Measurements from ENCODE around the gene MAPT. TPM values are rescaled to one million over a fixed set of nuclear protein-coding genes. Genes with fewer than 3 reads are reported as not detected.
A peak's percentile ranks its signal among the peaks of the same experiment; 100 is the strongest.

Gene MAPT
- total RNA-seq, result 1 to 10 TPM; 4.4 to 5.7 TPM
- long read RNA-seq, donor 1, partial matches to known transcripts, result 0 of 3 reads
- long read RNA-seq, donor 1, other reads (novel, unspliced or antisense), result 3 of 3 reads
- long read RNA-seq, donor 2, partial matches to known transcripts, result 2 of 7 reads
- long read RNA-seq, donor 2, other reads (novel, unspliced or antisense), result 5 of 7 reads

DNA sequence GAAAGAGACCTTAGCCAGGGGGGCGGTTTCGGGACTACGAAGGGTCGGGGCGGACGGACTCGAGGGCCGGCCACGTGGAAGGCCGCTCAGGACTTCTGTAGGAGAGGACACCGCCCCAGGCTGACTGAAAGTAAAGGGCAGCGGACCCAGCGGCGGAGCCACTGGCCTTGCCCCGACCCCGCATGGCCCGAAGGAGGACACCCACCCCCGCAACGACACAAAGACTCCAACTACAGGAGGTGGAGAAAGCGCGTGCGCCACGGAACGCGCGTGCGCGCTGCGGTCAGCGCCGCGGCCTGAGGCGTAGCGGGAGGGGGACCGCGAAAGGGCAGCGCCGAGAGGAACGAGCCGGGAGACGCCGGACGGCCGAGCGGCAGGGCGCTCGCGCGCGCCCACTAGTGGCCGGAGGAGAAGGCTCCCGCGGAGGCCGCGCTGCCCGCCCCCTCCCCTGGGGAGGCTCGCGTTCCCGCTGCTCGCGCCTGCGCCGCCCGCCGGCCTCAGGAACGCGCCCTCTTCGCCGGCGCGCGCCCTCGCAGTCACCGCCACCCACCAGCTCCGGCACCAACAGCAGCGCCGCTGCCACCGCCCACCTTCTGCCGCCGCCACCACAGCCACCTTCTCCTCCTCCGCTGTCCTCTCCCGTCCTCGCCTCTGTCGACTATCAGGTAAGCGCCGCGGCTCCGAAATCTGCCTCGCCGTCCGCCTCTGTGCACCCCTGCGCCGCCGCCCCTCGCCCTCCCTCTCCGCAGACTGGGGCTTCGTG, at the start of gene MAPT:
TSS of gene MAPT (plus strand) at position 533 of the 763 bp plus-strand sequence. CDS start 67,784 bp downstream, outside the sequence.
- intact Hi-C loops (cut with DNase I), result no loop called here
- peak; percentile 97 for DNase-seq (ENCODE audit: low spot score)

DNA sequence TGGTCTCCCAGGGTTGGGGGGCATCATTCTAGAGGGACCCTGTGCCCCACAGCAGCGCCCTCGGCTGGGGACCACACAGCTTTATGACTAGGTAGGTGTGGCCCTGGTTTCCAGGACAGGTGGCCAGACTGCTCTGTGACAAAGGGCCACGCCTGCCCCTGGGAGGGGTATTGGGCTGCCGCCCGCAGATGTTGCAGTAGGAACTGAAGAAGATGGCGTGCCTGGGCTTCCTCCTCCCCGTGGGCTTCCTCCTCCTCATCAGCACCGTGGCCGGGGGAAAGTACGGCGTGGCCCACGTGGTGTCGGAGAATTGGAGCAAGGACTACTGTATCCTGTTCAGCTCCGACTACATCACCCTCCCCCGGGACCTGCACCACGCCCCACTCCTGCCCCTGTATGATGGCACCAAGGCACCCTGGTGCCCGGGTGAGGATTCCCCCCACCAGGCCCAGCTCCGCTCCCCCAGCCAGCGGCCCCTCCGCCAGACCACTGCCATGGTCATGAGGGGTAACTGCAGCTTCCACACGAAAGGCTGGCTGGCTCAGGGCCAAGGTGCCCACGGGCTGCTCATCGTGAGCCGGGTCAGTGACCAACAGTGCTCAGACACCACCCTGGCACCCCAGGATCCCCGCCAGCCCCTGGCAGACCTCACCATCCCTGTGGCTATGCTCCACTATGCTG, 49.5 kb upstream of the MAPT start, which contains the start of gene SPPL2C:
TSS of gene SPPL2C (plus strand) at position 187 of the 681 bp plus-strand sequence. CDS start at position 213, 26 bp downstream.
- no peak for DNase-seq (ENCODE audit: low spot score)
- intact Hi-C loops (cut with DNase I), result loop anchor here in 1 of 2 donors (5.0 kb wide), 1 partner anchor 198 kb away; no protein-coding TSS in a partner anchor

- intact Hi-C loops (cut with DNase I), result loop anchor here in 1 of 2 donors (5.0 kb wide), 1 partner anchor 198 kb away; no protein-coding TSS in a partner anchor
- DNase-seq (ENCODE audit: low spot score), result no peak
Observed at GRCh38 chr17:45845376-45846185, 48.8 kb upstream of the MAPT start.

DNA sequence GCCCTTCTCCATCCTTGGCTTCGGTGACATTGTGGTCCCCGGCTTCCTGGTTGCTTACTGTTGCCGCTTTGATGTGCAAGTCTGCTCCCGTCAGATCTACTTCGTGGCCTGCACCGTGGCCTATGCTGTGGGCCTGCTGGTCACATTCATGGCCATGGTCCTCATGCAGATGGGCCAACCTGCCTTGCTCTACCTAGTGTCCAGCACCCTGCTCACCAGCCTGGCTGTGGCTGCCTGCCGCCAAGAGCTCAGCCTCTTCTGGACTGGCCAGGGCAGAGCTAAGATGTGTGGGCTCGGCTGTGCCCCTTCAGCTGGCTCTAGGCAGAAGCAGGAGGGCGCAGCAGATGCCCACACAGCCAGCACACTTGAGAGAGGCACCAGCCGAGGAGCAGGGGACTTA, 48.1 kb upstream of the MAPT start:
- DNase-seq (ENCODE audit: low spot score), result no peak
- intact Hi-C loops (cut with DNase I), result loop anchor here in 1 of 2 donors (5.0 kb wide), 1 partner anchor 199 kb away; no protein-coding TSS in a partner anchor

DNA sequence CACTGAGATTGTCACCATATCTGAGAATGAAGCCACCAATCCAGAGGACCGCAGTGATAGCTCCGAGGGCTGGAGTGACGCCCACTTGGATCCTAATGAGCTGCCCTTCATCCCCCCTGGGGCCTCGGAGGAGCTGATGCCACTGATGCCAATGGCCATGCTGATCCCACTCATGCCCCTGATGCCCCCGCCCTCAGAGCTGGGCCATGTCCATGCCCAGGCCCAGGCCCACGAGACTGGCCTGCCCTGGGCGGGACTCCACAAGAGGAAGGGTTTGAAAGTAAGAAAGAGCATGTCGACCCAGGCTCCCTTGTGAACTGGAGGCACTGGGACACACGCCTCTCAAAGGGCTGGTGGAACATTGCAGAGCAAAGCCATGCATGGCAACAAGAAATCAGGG, 47.7 kb upstream of the MAPT start:
- intact Hi-C loops (cut with DNase I), result loop anchor here in 1 of 2 donors (5.0 kb wide), 1 partner anchor 199 kb away; no protein-coding TSS in a partner anchor
- no peak for DNase-seq (ENCODE audit: low spot score)

DNA sequence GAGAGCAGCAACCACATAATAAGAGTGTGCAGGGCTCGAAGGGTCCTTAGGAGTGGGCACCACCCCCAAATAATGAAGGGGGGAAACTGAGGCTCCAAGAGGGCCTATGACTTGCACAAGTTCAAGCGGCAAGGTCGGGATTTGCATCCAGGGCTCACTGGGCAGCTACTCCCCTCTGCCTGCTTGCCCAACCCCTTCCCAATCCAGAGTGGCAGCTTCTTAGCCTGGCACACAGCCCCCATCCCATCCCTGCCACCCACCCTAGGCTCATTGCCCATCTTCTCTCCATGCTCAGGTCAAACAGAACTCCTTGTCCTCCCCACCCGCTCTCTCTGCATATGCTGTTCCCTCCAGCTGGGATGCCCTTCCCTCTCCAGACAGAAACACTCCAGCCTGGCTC, 47.3 kb upstream of the MAPT start:
- intact Hi-C loops (cut with DNase I), result loop anchor here in 1 of 2 donors (5.0 kb wide), 1 partner anchor 200 kb away; no protein-coding TSS in a partner anchor

DNA sequence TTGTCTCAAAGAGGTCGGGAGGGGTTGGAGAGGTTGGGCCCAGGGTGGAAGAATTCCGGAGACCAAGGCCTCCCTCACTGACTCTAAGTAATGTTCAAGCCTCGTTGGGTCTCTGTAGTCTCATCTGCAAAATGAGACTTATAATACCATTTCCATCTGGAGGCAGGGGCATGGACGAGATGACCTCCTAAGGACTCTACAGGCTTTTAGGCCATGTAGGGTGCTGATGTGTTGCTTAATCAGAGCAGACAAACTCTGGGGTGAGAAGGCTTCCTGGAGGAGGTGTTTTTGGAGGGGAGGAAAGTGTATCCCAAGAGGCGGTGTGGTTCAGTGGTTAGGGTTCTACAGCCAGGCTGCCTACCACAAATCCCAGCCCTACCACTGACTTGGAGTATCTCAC, 46.6 kb upstream of the MAPT start:
- intact Hi-C loops (cut with DNase I), result loop anchor here in 1 of 2 donors (5.0 kb wide), 1 partner anchor 200 kb away; no protein-coding TSS in a partner anchor
- DNase-seq (ENCODE audit: low spot score), result no peak

More for the DNA sequence above, 47.3 kb upstream of the MAPT start:
- DNase-seq (ENCODE audit: low spot score), result no peak

DNA sequence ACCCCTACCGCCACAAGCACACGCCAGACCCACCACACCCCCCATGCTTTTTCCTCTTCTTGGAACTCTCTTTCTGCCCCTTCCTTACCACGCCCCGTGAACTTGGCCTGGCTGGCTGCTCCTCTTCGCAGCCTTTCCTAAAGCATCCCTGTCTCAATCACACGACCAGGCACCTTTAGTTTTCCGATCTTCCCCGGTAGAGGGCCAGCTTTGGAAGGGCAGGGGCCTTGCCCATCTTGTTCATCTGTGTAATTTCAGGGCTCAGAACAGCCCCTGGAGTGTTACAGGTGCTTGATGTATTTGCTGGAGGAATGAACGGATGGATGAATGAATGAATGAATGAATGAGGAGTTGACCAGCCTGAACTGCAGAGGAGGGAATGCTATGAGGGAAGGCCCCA, 45.9 kb upstream of the MAPT start:
- DNase-seq (ENCODE audit: low spot score), result no peak
- intact Hi-C loops (cut with DNase I), result loop anchor here in 1 of 2 donors (5.0 kb wide), 1 partner anchor 201 kb away; no protein-coding TSS in a partner anchor

DNA sequence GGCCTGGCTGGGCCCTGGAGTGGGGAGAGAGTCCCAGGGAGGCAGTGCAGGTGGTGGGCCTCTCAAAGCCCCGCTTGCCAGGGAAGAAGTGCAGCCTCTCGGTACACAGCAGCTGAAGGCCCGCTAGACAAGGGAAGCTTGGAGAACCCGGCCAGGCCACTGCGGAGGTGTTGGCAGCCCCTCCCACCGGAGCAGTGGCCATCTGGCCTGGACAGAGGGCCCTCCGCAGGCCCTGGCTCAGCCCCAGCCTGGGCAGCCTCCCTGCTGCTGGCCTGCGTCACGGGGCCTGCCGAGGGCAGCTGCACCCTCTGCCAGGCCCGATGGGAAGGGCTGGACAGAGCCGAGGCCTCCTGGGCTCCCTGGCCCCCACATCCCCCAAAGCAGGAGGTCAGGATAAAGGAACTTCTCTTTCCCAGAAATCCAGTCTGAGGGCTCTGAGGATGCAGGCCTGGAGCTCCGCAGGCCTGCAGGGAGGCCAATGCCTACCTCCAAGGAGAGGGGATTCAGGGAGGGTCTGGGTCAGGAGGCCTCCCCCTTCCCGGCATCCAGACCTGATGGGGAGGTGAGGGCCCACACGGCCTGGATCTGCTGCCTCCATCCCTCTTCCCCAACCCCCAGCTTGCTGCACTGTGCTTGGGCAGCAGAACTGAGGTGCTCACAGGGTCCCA, 45.4 kb upstream of the MAPT start:
- DNase-seq (ENCODE audit: low spot score), result no peak
- intact Hi-C loops (cut with DNase I), result loop anchor here in 1 of 2 donors (5.0 kb wide), 1 partner anchor 202 kb away; no protein-coding TSS in a partner anchor

- intact Hi-C loops (cut with DNase I), result loop anchor here in 1 of 2 donors (5.0 kb wide), 1 partner anchor 202 kb away; no protein-coding TSS in a partner anchor
- DNase-seq (ENCODE audit: low spot score), result no peak
Observed at GRCh38 chr17:45849536-45849990, 44.8 kb upstream of the MAPT start.

DNA sequence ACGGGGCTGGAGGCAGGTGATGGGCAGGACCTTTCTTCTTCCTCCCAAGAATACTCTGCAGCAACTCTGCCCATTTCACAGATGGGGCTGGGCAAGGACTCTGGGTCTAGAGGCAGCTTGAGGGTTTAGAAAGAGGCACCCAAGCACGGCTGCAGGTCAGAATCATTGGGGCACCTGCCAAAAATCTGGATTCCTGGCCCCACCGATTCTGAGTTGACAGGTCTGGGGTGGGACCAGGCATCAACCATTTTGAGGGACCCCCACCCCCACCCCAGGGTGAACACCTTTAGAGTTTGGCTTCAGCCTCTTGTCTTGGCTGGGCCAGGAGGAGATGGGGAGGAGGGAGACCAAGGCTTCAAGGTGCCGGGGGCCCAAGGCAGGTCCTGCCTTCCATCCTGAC, 44.3 kb upstream of the MAPT start:
- intact Hi-C loops (cut with DNase I), result no loop called here
- no peak for DNase-seq (ENCODE audit: low spot score)

DNA sequence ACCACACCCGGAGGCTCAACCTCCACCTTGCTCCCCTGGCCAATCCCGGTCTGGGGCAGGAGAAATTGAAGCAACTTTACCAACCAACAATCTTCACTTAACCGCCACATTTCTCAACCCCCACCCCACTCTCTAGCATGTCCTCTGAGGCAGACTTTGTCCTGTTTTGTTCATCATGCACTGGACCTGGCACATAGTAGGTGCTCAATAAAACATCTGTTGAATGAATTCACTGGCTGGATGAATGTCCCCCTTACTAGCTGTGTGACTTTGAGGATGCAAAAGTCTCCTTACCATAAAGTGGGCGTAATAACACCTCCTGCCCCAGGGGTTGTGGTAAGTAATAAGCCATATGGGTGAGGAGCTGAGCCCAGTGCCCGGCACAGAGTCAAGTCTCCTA, 43.9 kb upstream of the MAPT start:
- no peak for DNase-seq (ENCODE audit: low spot score)
- intact Hi-C loops (cut with DNase I), result no loop called here

- intact Hi-C loops (cut with DNase I), result no loop called here
- no peak for DNase-seq (ENCODE audit: low spot score)
Observed at GRCh38 chr17:45851022-45851421, 43.3 kb upstream of the MAPT start.

DNA sequence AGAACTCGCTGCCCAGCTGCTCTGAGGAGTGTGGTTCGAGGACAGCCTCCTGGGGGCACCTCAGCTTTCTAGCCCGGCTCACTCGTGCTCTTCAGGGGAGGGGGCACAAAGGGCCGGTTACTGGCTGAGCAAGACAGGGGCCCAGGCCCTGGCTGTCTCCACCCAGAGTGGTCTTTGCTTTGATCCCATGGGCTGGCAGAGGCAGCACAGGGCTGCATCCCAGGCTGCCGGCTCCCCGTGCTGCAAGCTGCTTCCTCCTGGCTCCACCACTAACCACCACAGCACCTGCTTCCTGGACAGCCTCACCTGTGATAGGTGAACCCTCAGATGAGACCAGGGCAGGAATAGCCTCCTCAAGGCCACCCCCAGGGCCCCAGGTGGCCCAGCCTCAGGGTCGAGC, 42.9 kb upstream of the MAPT start:
- intact Hi-C loops (cut with DNase I), result no loop called here
- peak; percentile 74 for DNase-seq (ENCODE audit: low spot score)

GRCh38 chr17:45851873-45852272, 42.5 kb upstream of the MAPT start:
- peak; percentile 22 for DNase-seq (ENCODE audit: low spot score)
- intact Hi-C loops (cut with DNase I), result no loop called here

DNA sequence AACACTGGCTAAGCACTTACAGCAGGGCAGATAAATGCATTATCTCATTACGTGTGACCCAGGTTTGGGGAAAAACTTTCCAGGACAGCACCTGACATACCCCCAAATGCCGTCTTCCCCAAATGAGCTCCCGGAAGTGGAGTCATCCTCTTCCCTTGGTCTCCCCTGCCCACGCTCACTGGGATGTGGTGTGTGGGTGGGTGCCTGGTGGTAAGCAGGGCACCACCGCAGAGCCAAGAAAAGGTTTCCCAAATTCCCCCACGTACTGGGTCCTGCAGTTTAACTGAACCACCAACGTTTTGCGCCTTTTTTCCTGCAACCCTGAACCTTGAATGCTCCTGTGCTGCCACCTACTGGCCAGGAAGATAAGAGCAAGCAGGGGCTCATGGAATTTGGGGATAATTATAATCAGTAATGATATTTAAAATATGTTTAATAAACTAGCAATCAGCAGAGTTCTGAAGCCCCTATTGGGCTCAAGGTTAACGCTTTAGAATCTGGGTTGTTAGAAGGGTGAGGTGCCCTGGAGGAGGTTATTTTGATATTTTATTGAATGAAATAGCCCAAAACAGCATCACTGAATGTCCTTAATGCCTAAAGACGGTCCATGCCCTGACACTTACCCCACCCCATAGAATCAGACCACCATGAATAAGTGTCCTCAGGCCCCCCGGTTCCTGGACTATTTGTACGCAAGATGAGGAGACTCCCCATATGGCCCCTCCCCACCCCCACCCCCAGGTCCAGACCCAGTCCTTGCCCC, 41.6 kb upstream of the MAPT start:
- intact Hi-C loops (cut with DNase I), result no loop called here
- DNase-seq (ENCODE audit: low spot score), result peak; percentile 73

DNA sequence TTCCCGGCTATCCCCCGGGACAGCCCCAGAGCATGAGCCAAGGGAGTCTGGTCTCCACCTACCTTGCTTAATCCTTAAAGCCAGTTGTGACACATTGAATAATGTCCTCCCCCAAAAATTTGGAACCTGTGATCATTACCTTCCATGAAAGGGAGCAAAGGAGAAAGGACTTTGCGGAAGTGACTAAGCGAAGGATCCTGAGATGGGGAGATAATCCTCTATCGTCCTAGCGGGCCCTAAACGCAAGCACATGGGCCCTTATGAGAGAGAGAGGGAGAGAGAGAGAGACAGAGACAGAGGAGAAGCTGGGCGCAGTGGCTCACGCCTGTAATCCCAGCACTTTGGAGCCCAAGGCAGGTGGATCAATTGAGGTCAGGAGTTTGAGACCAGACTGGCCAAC, 40.1 kb upstream of the MAPT start:
- intact Hi-C loops (cut with DNase I), result no loop called here
- no peak for DNase-seq (ENCODE audit: low spot score)
